Activated naive CD8-positive, alpha-beta T cell treated with anti-CD3 and anti-CD28 coated beads for 36 hours (primary cell): ENCODE measurements around the gene ADGRV1. TPM values are rescaled to one million over a fixed set of nuclear protein-coding genes. Genes with fewer than 3 reads are reported as not detected.
A peak's percentile ranks its signal among the peaks of the same experiment; 100 is the strongest.

Experiments used
- DNase-seq: peaks from one replicate; pipeline ENCODE4 v3.0.0; 2021
- H3K27ac Mint-ChIP-seq: one replicate; pipeline ENCODE4 v1.8.0; 2022; ENCODE audit warnings: mild to moderate bottlenecking, moderate library complexity, mixed read lengths
- H3K27me3 Mint-ChIP-seq: one replicate; pipeline ENCODE4 v1.8.0; 2022; ENCODE audit warnings: mild to moderate bottlenecking, mixed read lengths
- H3K36me3 Mint-ChIP-seq: one replicate; pipeline ENCODE4 v1.8.0; 2021; ENCODE audit warnings: mild to moderate bottlenecking, mixed read lengths
- H3K4me1 Mint-ChIP-seq: one replicate; pipeline ENCODE4 v1.8.0; 2021; ENCODE audit warnings: mixed read lengths
- H3K4me3 Mint-ChIP-seq: one replicate; pipeline ENCODE4 v1.8.0; 2022; ENCODE audit warnings: mild to moderate bottlenecking, moderate library complexity, mixed read lengths
- H3K9me3 Mint-ChIP-seq: one replicate; pipeline ENCODE4 v1.8.0; 2022; ENCODE audit warnings: mixed read lengths
- total RNA-seq, 2 experiments: library from RNA; stranded (reverse); gene quantifications; one replicate each; pipeline ENCODE4 v1.2.3, GENCODE V29; 2021

Gene ADGRV1
- under 1 TPM in 1 of 2 experiments, not detected in 1; 0.14 TPM for total RNA-seq

GRCh38 chr5:90558344-90559192 lies at the start of gene ADGRV1:
ADGRV1 (plus strand) TSS chr5:90558797; CDS start chr5:90558896, 99 bp downstream.
- DNase-seq, result peak; percentile 21
- H3K27me3 Mint-ChIP-seq, result peaks cover 71% of the 10 kb centered on the region
- no peaks in the 10 kb centered on the region for H3K36me3 Mint-ChIP-seq

GRCh38 chr5:90510438-90510837 lies 48.2 kb upstream of the ADGRV1 start:
- peaks cover 8% of the 10 kb centered on the region for H3K4me1 Mint-ChIP-seq
- peaks cover 31% of the 10 kb centered on the region for H3K36me3 Mint-ChIP-seq
- no peak for DNase-seq
- no peaks in the 10 kb centered on the region for H3K27me3 Mint-ChIP-seq
- H3K4me3 Mint-ChIP-seq, result no peak overlapping the region
- no peaks in the 10 kb centered on the region for H3K9me3 Mint-ChIP-seq
- no peak overlapping the region for H3K27ac Mint-ChIP-seq

More at GRCh38 chr5:90558344-90559192, at the start of gene ADGRV1:
- no peak within 1 kb of the TSS for H3K27ac Mint-ChIP-seq
- H3K9me3 Mint-ChIP-seq, result no peaks in the 10 kb centered on the region
- peak within 1 kb of the TSS; percentile 72 for H3K4me3 Mint-ChIP-seq
- H3K4me1 Mint-ChIP-seq, result peaks cover 6% of the 10 kb centered on the region

DNA sequence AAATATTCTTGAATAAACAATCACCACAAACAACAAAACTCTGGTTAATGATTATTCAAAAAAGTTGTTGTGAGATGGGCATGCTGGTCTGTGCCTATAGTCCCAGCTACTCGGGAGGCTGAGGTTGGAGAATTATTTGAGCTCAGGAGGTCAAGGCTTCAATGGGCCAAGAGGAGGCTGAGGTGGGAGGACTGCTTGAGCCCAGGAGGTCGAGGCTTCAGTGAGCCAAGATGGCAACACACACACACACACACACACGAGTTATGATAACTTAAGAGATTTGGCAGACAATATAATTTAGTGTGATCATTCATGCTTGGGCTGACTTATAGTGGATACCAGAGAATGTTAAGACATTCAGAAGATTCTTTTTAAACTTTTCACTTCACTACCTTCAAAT lies 44.1 kb upstream of the ADGRV1 start:
- H3K9me3 Mint-ChIP-seq, result no peaks in the 10 kb centered on the region
- H3K4me3 Mint-ChIP-seq, result no peak overlapping the region
- no peak for DNase-seq
- H3K36me3 Mint-ChIP-seq, result peaks cover 22% of the 10 kb centered on the region
- H3K27me3 Mint-ChIP-seq, result no peaks in the 10 kb centered on the region
- H3K27ac Mint-ChIP-seq, result no peak overlapping the region
- H3K4me1 Mint-ChIP-seq, result peaks cover 9% of the 10 kb centered on the region

- Mint-ChIP-seq H3K27me3 (no peaks in the 10 kb centered on the region), H3K36me3 (peaks cover 31% of the 10 kb centered on the region), H3K9me3 (no peaks in the 10 kb centered on the region), H3K27ac (no peak overlapping the region), H3K4me3 (no peak overlapping the region), H3K4me1 (peaks cover 16% of the 10 kb centered on the region)
- no peak for DNase-seq
Measured at GRCh38 chr5:90518661-90519060, 39.9 kb upstream of the ADGRV1 start.

- no peaks in the 10 kb centered on the region for H3K27me3 Mint-ChIP-seq
- no peak overlapping the region for H3K27ac Mint-ChIP-seq
- H3K4me1 Mint-ChIP-seq, result peaks cover 16% of the 10 kb centered on the region
- H3K4me3 Mint-ChIP-seq, result no peak overlapping the region
- no peaks in the 10 kb centered on the region for H3K9me3 Mint-ChIP-seq
- no peak for DNase-seq
- peaks cover 31% of the 10 kb centered on the region for H3K36me3 Mint-ChIP-seq
Measured at GRCh38 chr5:90519081-90519480, 39.5 kb upstream of the ADGRV1 start.

GRCh38 chr5:90528601-90529193 lies 29.9 kb upstream of the ADGRV1 start:
- Mint-ChIP-seq H3K36me3 (peaks cover 4% of the 10 kb centered on the region), H3K9me3 (no peaks in the 10 kb centered on the region), H3K27ac (peak overlapping the region; percentile 95), H3K4me3 (peak overlapping the region; percentile 99), H3K27me3 (peaks cover 8% of the 10 kb centered on the region), H3K4me1 (peaks cover 21% of the 10 kb centered on the region)
- DNase-seq, result peak; percentile 1

GRCh38 chr5:90529194-90529938 lies 29.2 kb upstream of the ADGRV1 start, which contains the start of gene LYSMD3:
LYSMD3 (minus strand) TSS chr5:90529584; CDS start chr5:90525289, 4,295 bp downstream.
- peak; percentile 94 for DNase-seq
- H3K27me3 Mint-ChIP-seq, result peaks cover 15% of the 10 kb centered on the region
- peaks cover 21% of the 10 kb centered on the region for H3K4me1 Mint-ChIP-seq
- H3K27ac Mint-ChIP-seq, result peak within 1 kb of the TSS; percentile 95
- H3K4me3 Mint-ChIP-seq, result peak within 1 kb of the TSS; percentile 99
- H3K36me3 Mint-ChIP-seq, result peaks cover 4% of the 10 kb centered on the region
- no peaks in the 10 kb centered on the region for H3K9me3 Mint-ChIP-seq

DNA sequence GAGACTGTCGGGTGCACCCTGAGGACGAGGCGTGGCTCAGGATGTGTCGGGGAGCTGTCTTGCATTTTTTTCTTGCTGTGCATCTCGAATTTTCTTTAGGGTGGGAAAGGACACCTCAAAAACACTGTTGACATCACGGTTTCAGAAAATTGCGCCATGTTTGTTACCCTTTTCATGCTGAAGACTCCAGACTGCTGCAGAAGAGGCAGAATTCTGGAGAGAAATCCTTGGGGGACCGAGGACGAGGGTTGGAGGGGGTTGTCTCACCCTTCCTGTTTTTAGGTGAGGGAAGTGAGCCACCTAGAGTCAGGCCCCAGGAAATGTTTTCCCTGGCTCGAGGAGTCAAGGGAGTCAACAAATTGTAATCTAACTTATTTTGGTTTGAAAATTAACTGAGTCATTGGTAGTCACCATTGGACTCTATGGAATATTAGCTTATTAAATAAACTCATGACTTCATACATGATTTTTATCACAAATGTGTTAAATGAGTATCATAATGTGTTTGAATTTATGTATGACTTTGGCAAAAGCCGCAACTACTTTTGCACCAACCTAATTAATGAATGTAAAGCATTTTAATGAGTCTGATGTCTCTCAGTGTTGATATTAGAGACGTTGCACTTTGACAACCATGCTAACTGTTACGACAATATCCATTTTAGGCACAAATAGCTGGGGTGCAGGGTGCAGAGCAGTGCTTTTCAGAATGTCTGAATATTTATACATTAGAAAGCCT lies 28.5 kb upstream of the ADGRV1 start:
- peaks cover 19% of the 10 kb centered on the region for H3K4me1 Mint-ChIP-seq
- peak overlapping the region; percentile 99 for H3K4me3 Mint-ChIP-seq
- peaks cover 3% of the 10 kb centered on the region for H3K36me3 Mint-ChIP-seq
- H3K27me3 Mint-ChIP-seq, result peaks cover 17% of the 10 kb centered on the region
- peak overlapping the region; percentile 95 for H3K27ac Mint-ChIP-seq
- DNase-seq, result peak; percentile 53
- H3K9me3 Mint-ChIP-seq, result no peaks in the 10 kb centered on the region

DNA sequence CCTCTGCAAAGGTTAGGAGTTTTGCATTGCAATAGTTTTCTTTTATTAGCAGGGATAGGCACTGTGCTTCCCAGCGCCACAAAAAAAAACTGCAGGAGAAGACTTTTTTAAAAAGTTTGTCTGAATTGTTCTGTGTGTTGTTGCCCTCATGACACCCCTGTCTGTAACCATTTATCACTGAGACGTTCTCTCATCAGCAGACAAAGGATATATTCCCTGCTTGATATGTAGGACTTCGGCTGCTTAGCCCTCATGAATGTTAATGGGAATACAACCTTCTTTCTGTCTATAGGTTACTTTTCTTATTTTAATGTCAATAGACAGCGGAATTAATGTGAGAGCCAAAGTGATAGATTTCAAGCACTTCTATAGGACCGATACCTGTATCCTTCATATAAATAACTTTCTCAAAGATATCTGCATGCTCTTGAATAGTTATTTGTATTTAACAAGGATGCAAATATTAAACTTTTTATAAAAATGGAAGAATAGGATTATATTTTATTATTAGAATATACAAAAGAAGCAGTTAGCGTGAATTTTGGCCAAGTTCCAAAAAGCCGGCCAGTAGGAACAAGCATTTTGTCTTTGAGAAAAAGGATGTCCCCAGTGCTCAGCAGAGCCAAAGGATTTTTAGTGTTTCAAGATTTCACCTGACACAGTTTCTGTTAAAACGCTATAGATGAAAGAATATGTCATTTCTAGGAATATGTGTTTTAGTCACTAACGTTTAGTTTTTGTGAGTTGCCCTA lies 27.7 kb upstream of the ADGRV1 start:
- peaks cover 19% of the 10 kb centered on the region for H3K4me1 Mint-ChIP-seq
- H3K27me3 Mint-ChIP-seq, result peaks cover 25% of the 10 kb centered on the region
- DNase-seq, result no peak
- no peak overlapping the region for H3K27ac Mint-ChIP-seq
- H3K36me3 Mint-ChIP-seq, result peaks cover 2% of the 10 kb centered on the region
- H3K9me3 Mint-ChIP-seq, result no peaks in the 10 kb centered on the region
- no peak overlapping the region for H3K4me3 Mint-ChIP-seq

GRCh38 chr5:90533794-90534193 lies 24.8 kb upstream of the ADGRV1 start:
- H3K27me3 Mint-ChIP-seq, result peaks cover 39% of the 10 kb centered on the region
- no peaks in the 10 kb centered on the region for H3K9me3 Mint-ChIP-seq
- no peak overlapping the region for H3K27ac Mint-ChIP-seq
- H3K4me1 Mint-ChIP-seq, result no peaks in the 10 kb centered on the region
- no peak for DNase-seq
- no peak overlapping the region for H3K4me3 Mint-ChIP-seq
- no peaks in the 10 kb centered on the region for H3K36me3 Mint-ChIP-seq

DNA sequence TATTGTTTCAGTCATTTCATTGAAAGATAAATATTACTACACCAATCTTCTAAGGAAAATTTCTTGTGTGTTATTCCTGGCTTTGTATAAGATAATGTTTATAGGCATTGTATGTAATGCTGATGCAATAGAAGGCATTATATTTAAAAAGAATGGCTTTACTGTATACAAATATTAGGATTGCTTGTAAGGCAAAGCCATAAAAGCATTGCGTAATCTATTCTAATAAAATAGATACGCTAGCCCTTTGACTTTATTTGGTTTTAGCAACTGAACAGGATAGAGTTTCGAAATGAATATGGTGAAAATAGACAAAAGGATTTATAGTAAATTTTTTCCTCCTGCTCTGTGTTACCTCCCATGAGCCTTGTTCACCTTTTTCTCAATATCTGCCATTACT lies 23.7 kb upstream of the ADGRV1 start:
- Mint-ChIP-seq H3K4me1 (no peaks in the 10 kb centered on the region), H3K27ac (no peak overlapping the region), H3K9me3 (no peaks in the 10 kb centered on the region), H3K27me3 (peaks cover 48% of the 10 kb centered on the region), H3K4me3 (no peak overlapping the region), H3K36me3 (no peaks in the 10 kb centered on the region)
- no peak for DNase-seq

GRCh38 chr5:90542827-90543519 lies 15.6 kb upstream of the ADGRV1 start:
- no peaks in the 10 kb centered on the region for H3K9me3 Mint-ChIP-seq
- H3K4me3 Mint-ChIP-seq, result no peak overlapping the region
- H3K27ac Mint-ChIP-seq, result no peak overlapping the region
- no peaks in the 10 kb centered on the region for H3K36me3 Mint-ChIP-seq
- peaks cover 31% of the 10 kb centered on the region for H3K27me3 Mint-ChIP-seq
- no peaks in the 10 kb centered on the region for H3K4me1 Mint-ChIP-seq
- no peak for DNase-seq

- no peaks in the 10 kb centered on the region for H3K36me3 Mint-ChIP-seq
- H3K27me3 Mint-ChIP-seq, result peaks cover 21% of the 10 kb centered on the region
- no peak overlapping the region for H3K4me3 Mint-ChIP-seq
- H3K4me1 Mint-ChIP-seq, result no peaks in the 10 kb centered on the region
- DNase-seq, result no peak
- H3K9me3 Mint-ChIP-seq, result no peaks in the 10 kb centered on the region
- H3K27ac Mint-ChIP-seq, result no peak overlapping the region
Measured at GRCh38 chr5:90545511-90545910, 13.1 kb upstream of the ADGRV1 start.
